Endothelial cell of umbilical vein (primary cell): ENCODE measurements around the gene CALY.

ENCODE experiments used
- EZH2 ChIP-seq: IDR thresholded peaks from 2 replicates; pipeline ENCODE4 v1.6.1; 2012; ENCODE audit warnings: borderline replicate concordance, low read depth, mild to moderate bottlenecking, moderate library complexity, low read length, inconsistent platforms; ENCODE audit not compliant: severe bottlenecking
- FOS ChIP-seq: IDR thresholded peaks from 2 replicates; pipeline ENCODE4 v1.6.1; 2011; ENCODE audit warnings: mild to moderate bottlenecking, low read length, moderate library complexity, borderline replicate concordance; ENCODE audit not compliant: insufficient read depth
- GATA2 ChIP-seq: IDR thresholded peaks from 2 replicates; pipeline ENCODE4 v1.7.0; 2011; ENCODE audit warnings: low read depth, mild to moderate bottlenecking, moderate library complexity, mixed read lengths, low read length; ENCODE audit not compliant: insufficient read length, insufficient read depth
- JUN ChIP-seq: IDR thresholded peaks from 2 replicates; pipeline ENCODE4 v1.6.1; 2011; ENCODE audit warnings: borderline replicate concordance, low read depth; ENCODE audit not compliant: insufficient read length, insufficient read depth
- POLR2A ChIP-seq: IDR thresholded peaks from 2 replicates; pipeline ENCODE4 v1.6.1; 2012; ENCODE audit warnings: low read depth, mild to moderate bottlenecking, control low read depth, low read length
- POLR2AphosphoS5 ChIP-seq: IDR thresholded peaks from 2 replicates; pipeline ENCODE4 v1.6.1; 2012; ENCODE audit warnings: low read depth, mild to moderate bottlenecking, control low read depth, low read length, moderate library complexity; ENCODE audit not compliant: insufficient read depth
- TF ChIP-seq, protein P1 (sequence below): IDR thresholded peaks from 2 replicates; pipeline ENCODE4 v1.6.1; 2011; ENCODE audit not compliant: insufficient read depth, insufficient read length
- TF ChIP-seq, protein P2 (sequence below), 2 donors: IDR thresholded peaks; 1 replicate in 1 of 2; 2 replicates in 1 of 2; pipeline ENCODE4 v1.5.1; 2011; ENCODE audit warnings: low read length in 2 of 2, mild to moderate bottlenecking in 2 of 2, moderate library complexity in 2 of 2, control low read depth in 1 of 2, inconsistent platforms in 1 of 2, low read depth in 1 of 2; ENCODE audit not compliant: insufficient read depth in 1 of 2; ENCODE audit errors: extremely low read depth in 1 of 2

DNA sequence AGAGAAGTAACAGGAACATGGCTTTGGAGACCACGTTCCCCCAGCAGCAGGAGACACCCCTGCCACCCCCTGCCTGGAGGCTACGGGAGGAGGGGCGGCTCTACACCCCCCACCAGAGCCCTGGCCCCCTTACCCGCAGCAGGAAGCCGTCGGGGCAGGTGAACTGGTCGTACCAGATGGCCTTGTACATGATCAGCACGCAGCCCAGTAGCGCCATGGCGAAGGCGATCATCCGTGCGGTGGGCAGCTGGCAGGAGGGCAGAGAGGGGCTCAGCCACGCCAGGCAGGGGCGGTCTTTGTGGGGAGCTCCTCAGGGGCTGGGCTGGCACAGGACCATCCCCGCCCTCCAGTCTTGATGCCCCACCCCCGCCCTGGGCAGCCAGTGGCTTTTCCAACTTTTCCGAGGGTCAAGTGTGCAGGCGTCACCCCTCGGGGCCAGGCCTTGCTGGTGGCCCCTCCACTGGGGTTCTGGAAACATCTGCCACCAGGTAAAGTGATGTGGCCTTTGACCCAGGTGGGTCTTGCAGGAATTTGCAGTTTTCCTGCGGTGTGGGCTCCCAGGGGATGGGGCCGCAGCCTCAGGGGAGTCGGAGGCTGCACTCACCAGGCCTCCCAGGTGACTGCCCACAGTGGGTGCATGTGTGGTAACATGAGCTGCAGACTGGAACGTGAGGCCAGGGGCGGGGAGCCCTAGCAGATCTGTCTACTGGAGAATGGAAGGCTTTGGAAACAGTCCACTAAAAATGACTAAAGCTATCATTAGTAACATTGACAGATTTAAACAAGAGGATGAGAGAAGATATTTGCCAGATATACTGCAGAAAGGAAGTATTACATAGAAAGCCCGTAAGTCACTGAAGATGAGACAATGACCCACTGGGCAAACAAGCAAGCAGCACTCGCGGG lies 9.7 kb downstream of the CALY start:
- TF ChIP-seq, protein P1, sequence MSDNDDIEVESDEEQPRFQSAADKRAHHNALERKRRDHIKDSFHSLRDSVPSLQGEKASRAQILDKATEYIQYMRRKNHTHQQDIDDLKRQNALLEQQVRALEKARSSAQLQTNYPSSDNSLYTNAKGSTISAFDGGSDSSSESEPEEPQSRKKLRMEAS: no peak
- TF ChIP-seq POLR2A (no peak), EZH2 (no peak), FOS (no peak), POLR2AphosphoS5 (no peak), JUN (no peak), GATA2 (no peak)
- TF ChIP-seq, protein P2, sequence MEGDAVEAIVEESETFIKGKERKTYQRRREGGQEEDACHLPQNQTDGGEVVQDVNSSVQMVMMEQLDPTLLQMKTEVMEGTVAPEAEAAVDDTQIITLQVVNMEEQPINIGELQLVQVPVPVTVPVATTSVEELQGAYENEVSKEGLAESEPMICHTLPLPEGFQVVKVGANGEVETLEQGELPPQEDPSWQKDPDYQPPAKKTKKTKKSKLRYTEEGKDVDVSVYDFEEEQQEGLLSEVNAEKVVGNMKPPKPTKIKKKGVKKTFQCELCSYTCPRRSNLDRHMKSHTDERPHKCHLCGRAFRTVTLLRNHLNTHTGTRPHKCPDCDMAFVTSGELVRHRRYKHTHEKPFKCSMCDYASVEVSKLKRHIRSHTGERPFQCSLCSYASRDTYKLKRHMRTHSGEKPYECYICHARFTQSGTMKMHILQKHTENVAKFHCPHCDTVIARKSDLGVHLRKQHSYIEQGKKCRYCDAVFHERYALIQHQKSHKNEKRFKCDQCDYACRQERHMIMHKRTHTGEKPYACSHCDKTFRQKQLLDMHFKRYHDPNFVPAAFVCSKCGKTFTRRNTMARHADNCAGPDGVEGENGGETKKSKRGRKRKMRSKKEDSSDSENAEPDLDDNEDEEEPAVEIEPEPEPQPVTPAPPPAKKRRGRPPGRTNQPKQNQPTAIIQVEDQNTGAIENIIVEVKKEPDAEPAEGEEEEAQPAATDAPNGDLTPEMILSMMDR (IDR thresholded peaks at IDR 0.05; ENCODE audit: extremely low read depth in 1 of 2, insufficient read depth in 1 of 2, low read depth in 1 of 2, low read length in 2 of 2): no peak
